Natural killer cell (primary cell): ENCODE measurements around the gene WNK4. TPM values are rescaled to one million over a fixed set of nuclear protein-coding genes. Genes with fewer than 3 reads are reported as not detected.

Source experiments
- ATAC-seq, 3 donors: fragments of 150-1000 bp in 2 of 3; fragments of 200-7000 bp in 1 of 3; cut with Tn5 transposase; 1 replicate in 1 of 3; 2 replicates in 2 of 3; pipeline ENCODE4 v1.10.0; 2021; ENCODE audit warnings: mild to moderate bottlenecking in 2 of 3, moderate library complexity in 2 of 3
- DNase-seq, 2 donors: peaks; one replicate each; pipeline versions ENCODE4 v3.0.0 to v3.0.0-alpha.2; 2013 to 2021; ENCODE audit warnings: mixed read lengths in 1 of 2
- H3K27ac ChIP-seq: one replicate; pipeline ENCODE4 v1.5.1; 2013; ENCODE audit warnings: mild to moderate bottlenecking, low read length
- H3K27me3 ChIP-seq: one replicate; pipeline ENCODE4 v1.6.1; 2013; ENCODE audit warnings: low read length; ENCODE audit not compliant: control insufficient read depth, insufficient read depth
- H3K36me3 ChIP-seq: one replicate; pipeline ENCODE4 v1.6.1; 2013; ENCODE audit warnings: low read length; ENCODE audit not compliant: control insufficient read depth, insufficient read depth
- H3K4me1 ChIP-seq: one replicate; pipeline ENCODE4 v1.6.1; 2013; ENCODE audit warnings: low read length; ENCODE audit not compliant: control insufficient read depth, insufficient read depth
- H3K4me3 ChIP-seq: one replicate; pipeline ENCODE4 v1.5.1; 2013; ENCODE audit warnings: low read length
- H3K9me3 ChIP-seq: one replicate; pipeline ENCODE4 v1.6.1; 2013; ENCODE audit warnings: low read length; ENCODE audit not compliant: control insufficient read depth, insufficient read depth
- H3K27ac Mint-ChIP-seq, 2 donors: one replicate each; pipeline ENCODE4 v1.8.0; 2022; ENCODE audit warnings: mild to moderate bottlenecking in 2 of 2, mixed read lengths in 2 of 2, moderate library complexity in 1 of 2
- H3K27me3 Mint-ChIP-seq, 2 donors: one replicate each; pipeline ENCODE4 v1.8.0; 2022; ENCODE audit warnings: low read depth in 2 of 2, mixed read lengths in 2 of 2
- H3K36me3 Mint-ChIP-seq: one replicate; pipeline ENCODE4 v1.8.0; 2022; ENCODE audit warnings: mixed read lengths
- H3K4me1 Mint-ChIP-seq, 2 donors: one replicate each; pipeline ENCODE4 v1.8.0; 2022; ENCODE audit warnings: mixed read lengths in 2 of 2
- H3K4me3 Mint-ChIP-seq: one replicate; pipeline ENCODE4 v1.8.0; 2022; ENCODE audit warnings: mild to moderate bottlenecking, moderate library complexity, mixed read lengths
- H3K9me3 Mint-ChIP-seq, 2 donors: one replicate each; pipeline ENCODE4 v1.8.0; 2022; ENCODE audit warnings: mixed read lengths in 2 of 2
- WGBS: methylation state at CpG from one replicate; pipeline ENCODE4 v1.1.7; 2013; ENCODE audit warnings: missing lambda C conversion rate; ENCODE audit not compliant: insufficient coverage; 5-methylcytosine and 5-hydroxymethylcytosine counted together
- intact Hi-C: fragments of 100-400 bp; cut with micrococcal nuclease; formaldehyde crosslinking; loops from one replicate; pipeline ENCODE4 v1.14.2; 2022
- total RNA-seq, 4 donors: library from RNA; stranded (reverse); fragments of 120-200 nt in 1 of 4; gene quantifications; one replicate each; pipeline versions ENCODE4 v1.2.3 to v1.2.4, GENCODE V29; 2013 to 2022
- TF ChIP-seq, protein P1 (sequence below): fragments of 200-600 bp; IDR thresholded peaks from one replicate; pipeline ENCODE4 v1.8.0; 2022; ENCODE audit warnings: antibody characterized with exemption

Gene WNK4
- total RNA-seq, 3 donors from 2014 or later (not counting 1 experiment from before 2014, with no cell fraction given): 0.09 to 0.13 TPM; not detected in 1

DNA sequence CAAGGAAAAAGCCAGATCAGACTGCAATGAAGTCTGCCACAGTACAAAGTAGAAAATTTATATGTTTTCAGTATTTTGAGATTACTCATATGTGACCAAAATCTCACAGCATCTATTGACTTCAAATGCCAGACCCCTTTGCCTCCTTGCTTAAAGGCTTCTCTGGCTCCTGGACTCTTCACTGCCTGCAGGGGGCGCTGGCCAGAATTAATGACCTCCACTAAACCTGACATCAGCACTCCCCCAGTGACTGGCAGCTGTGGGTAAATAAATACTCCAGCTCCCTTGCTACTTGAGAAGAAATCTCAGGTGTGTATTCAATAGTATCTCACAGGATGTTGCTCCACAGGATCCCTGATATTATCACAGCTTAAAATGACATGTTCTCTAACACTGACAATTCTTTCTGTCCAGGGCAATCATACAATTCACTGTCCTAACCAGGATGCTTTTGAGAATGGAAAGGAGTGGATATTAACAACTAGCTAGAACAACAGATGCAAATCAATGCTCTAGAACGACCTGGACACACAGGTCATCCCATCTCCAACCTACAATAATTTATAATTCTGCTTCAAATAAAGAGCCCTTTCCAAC, 39.6 kb downstream of the WNK4 start:
- Histone ChIP-seq H3K27me3 (no peaks in the 10 kb centered on the region), H3K27ac (no peak overlapping the region), H3K4me1 (peaks cover 18% of the 10 kb centered on the region), H3K4me3 (no peak overlapping the region), H3K9me3 (no peaks in the 10 kb centered on the region), H3K36me3 (peaks cover 51% of the 10 kb centered on the region)
- Mint-ChIP-seq H3K9me3 (no peaks in the 10 kb centered on the region), H3K4me3 (no peak overlapping the region), H3K27ac (peak overlapping the region in 1 of 2 donors; percentile 51), H3K27me3 (no peaks in the 10 kb centered on the region), H3K4me1 (peaks cover 19 to 26% of the 10 kb centered on the region in 2 donors), H3K36me3 (no peaks in the 10 kb centered on the region)
- intact Hi-C loops: no loop called here
- WGBS: 41% methylated on average over 2 of the region's 2 CpGs
- TF ChIP-seq, protein P1, sequence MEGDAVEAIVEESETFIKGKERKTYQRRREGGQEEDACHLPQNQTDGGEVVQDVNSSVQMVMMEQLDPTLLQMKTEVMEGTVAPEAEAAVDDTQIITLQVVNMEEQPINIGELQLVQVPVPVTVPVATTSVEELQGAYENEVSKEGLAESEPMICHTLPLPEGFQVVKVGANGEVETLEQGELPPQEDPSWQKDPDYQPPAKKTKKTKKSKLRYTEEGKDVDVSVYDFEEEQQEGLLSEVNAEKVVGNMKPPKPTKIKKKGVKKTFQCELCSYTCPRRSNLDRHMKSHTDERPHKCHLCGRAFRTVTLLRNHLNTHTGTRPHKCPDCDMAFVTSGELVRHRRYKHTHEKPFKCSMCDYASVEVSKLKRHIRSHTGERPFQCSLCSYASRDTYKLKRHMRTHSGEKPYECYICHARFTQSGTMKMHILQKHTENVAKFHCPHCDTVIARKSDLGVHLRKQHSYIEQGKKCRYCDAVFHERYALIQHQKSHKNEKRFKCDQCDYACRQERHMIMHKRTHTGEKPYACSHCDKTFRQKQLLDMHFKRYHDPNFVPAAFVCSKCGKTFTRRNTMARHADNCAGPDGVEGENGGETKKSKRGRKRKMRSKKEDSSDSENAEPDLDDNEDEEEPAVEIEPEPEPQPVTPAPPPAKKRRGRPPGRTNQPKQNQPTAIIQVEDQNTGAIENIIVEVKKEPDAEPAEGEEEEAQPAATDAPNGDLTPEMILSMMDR: peak; percentile 73
- ATAC-seq (peak in 1 of 3 donors; percentile 21), DNase-seq (peak; percentile 52 to 77)

DNA sequence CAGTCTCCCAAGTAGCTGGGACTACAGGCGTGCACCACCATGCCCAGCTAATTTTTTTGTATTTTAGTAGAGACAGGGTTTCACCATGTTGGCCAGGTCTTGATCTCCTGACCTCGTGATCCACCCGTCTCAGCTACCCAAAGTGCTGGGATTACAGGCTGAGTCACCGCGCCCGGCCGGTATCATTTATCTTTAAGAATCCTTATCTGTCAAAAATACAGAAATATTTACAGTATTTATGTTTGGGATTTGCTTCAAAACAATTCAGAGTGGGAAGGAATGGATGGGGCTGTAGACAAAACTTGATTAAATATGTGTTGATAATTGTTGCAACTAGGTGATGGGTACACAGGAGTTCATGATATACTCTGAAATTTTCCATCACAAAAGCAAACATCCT, 40.8 kb downstream of the WNK4 start:
- WGBS: 100% methylated on average over 3 of the region's 7 CpGs
- Mint-ChIP-seq H3K27ac (peak overlapping the region in 1 of 2 donors; percentile 61), H3K4me3 (peak overlapping the region; percentile 42), H3K4me1 (peaks cover 19 to 26% of the 10 kb centered on the region in 2 donors), H3K36me3 (no peaks in the 10 kb centered on the region), H3K9me3 (no peaks in the 10 kb centered on the region), H3K27me3 (no peaks in the 10 kb centered on the region)
- H3K27me3 ChIP-seq: no peaks in the 10 kb centered on the region
- TF ChIP-seq, protein P1: no peak
- no peak overlapping the region for H3K27ac ChIP-seq
- H3K4me1 ChIP-seq: peaks cover 18% of the 10 kb centered on the region
- no peak overlapping the region for H3K4me3 ChIP-seq
- DNase-seq (no peak), ATAC-seq (no peak)
- peaks cover 40% of the 10 kb centered on the region for H3K36me3 ChIP-seq
- no peaks in the 10 kb centered on the region for H3K9me3 ChIP-seq
- intact Hi-C loops: no loop called here

DNA sequence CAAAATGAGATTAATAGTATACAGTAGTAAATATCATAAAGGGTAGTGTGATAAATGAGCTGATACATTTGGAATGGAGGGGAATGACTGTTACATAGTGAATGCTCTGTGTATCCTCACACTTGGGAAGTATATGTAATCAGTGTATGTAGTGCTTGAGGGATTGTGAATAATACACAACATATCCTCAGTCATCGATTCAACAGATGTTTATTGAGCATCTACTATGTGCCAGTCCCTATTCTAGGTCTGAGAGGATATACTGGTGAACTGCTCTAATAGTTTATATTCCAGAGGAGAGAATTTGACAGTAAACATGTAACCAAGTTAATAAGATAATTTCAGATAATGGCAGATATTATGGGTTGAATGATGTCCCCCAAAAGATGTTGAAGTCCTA, 47.1 kb downstream of the WNK4 start:
- Histone ChIP-seq H3K4me1 (peaks cover 18% of the 10 kb centered on the region), H3K27me3 (peaks cover 3% of the 10 kb centered on the region), H3K36me3 (peaks cover under 1% of the 10 kb centered on the region), H3K9me3 (no peaks in the 10 kb centered on the region), H3K27ac (no peak overlapping the region), H3K4me3 (no peak overlapping the region)
- intact Hi-C loops: no loop called here
- DNase-seq: no peak
- TF ChIP-seq, protein P1: no peak
- H3K27ac Mint-ChIP-seq: no peak overlapping the region
- no peak overlapping the region for H3K4me3 Mint-ChIP-seq
- no peaks in the 10 kb centered on the region for H3K9me3 Mint-ChIP-seq
- H3K36me3 Mint-ChIP-seq: no peaks in the 10 kb centered on the region
- no CpG with 5 or more reads among the region's 1 CpG for WGBS
- no peak for ATAC-seq
- peaks cover 9 to 13% of the 10 kb centered on the region in 2 donors for H3K27me3 Mint-ChIP-seq
- H3K4me1 Mint-ChIP-seq: peaks cover 18 to 21% of the 10 kb centered on the region in 2 donors

DNA sequence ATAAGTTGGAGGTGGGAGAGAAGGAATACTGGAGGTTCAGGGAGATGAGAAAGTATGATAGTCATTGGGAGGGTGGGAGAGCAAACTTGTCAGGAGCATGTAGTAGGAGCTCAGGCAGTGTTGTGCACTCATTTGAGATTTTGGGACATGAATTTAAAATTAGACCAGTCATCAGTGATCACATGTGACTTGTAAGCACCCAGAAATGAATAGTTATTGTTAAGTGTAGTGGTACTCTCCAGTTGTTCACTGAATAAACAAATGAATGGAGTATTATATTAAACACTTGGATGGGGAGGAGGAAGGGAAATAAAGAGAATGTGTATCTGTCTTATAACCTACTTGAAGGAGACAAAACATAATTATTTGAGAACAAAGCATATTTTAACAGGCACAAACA, 50.6 kb downstream of the WNK4 start:
- TF ChIP-seq, protein P1: no peak
- DNase-seq (no peak), ATAC-seq (no peak)
- Mint-ChIP-seq H3K36me3 (no peaks in the 10 kb centered on the region), H3K27ac (peak overlapping the region in 1 of 2 donors; percentile 1), H3K4me3 (peak overlapping the region; percentile 47), H3K9me3 (no peaks in the 10 kb centered on the region), H3K27me3 (peaks cover 9 to 13% of the 10 kb centered on the region in 2 donors), H3K4me1 (peaks cover 22 to 29% of the 10 kb centered on the region in 2 donors)
- Histone ChIP-seq H3K36me3 (peaks cover 1% of the 10 kb centered on the region), H3K27ac (no peak overlapping the region), H3K9me3 (no peaks in the 10 kb centered on the region), H3K4me1 (peaks cover 7% of the 10 kb centered on the region), H3K27me3 (peaks cover 3% of the 10 kb centered on the region), H3K4me3 (no peak overlapping the region)
- intact Hi-C loops: loop anchor here (5.0 to 10.0 kb wide), 2 partner anchors 151 to 654 kb away; partner anchors contain the start of genes DHX8, PTGES3L and RUNDC1
